Measurements from ENCODE around the gene ATXN7.

DNA sequence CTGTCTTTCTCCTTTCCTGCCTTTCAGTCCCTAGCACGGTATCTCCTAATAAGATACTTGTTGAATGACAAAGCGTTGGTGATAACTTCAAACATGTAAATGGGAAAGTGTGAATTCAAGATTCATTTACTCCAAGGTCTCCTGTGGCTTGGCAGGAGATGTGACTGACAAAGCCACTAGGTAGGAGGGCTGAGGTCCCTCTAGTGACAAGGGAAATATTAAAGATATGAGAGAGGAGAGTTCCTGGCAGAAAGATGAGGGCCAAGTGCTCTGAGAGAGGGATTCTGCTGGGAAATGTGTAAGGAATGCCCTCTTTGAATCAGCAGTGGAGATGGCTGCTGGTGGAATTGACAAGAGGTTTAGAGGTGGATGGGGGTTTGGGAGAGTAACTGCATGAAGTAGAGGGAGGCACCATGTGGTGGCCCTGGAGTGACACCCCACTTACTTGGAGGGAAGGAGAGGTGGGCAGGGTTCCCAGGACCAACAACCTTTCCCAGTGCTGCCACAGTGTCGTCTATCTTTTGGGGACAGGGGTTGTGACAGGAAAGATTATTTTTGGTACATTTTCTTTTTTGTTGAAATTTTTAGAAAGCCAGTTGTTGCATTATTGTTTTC is 91.5 kb downstream of the ATXN7 start:
- TF ChIP-seq POLR2A (IDR thresholded peaks at IDR 0.05) (no peak), EP300 (IDR thresholded peaks at IDR 0.05) (no peak)

All from stomach (tissue), 4 donors.